Measurements from ENCODE around the gene KRT80.

The KRT80 gene

GRCh38 chr12:52141306-52141705 lies 50.5 kb downstream of the KRT80 start:
- Histone ChIP-seq H3K27ac (no peak overlapping the region), H3K4me3 (no peak overlapping the region)
- peak; percentile 62 for DNase-seq (ENCODE audit: low spot score)
- no peak for TF ChIP-seq CTCF (IDR thresholded peaks at IDR 0.05)

DNA sequence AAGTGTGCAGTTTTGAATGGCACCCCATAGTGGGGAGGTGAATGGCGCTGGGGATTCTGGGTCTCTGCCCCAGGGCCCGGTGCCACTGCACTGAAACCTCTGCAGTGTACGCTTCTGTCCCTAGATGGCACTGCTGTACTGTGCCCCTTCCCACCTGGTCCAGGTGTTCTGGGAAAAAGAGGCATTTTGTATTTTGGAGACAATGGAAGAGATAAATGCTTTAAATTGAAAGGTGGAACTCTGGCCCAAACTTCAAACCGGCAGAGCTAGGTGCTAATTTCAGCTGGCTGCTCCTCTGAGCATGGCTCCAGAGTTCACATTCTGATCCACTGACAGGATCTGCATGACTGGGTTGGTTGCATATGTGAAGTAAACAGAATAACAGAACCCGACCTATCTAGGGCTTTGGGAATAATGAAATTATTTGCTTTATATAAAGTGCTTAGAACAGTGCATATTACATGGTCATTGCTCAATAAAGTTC lies 52.2 kb downstream of the KRT80 start:
- DNase-seq (ENCODE audit: low spot score): no peak
- no peak overlapping the region for H3K4me3 ChIP-seq
- peak; percentile 14 for TF ChIP-seq CTCF (IDR thresholded peaks at IDR 0.05)
- no peak overlapping the region for H3K27ac ChIP-seq

DNA sequence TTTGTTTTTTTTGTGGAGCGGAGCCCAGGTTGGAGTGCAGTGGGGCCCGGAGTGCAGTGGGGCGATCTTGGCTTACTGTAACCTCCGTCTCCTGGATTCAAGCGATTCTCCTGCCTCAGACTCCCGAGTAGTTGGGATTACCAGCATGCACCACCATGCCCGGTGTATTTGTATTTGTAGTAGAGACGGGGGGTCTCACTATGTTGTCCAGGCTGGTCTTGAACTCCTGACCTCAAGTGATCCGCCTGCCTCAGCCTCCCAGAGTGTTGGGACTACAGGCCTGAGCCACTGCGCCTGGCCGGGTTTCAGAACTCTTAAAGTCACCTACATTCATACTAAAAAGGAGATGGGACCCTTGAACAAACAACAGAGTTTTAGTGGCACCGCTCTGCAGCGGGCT lies 52.7 kb downstream of the KRT80 start:
- Histone ChIP-seq H3K4me3 (no peak overlapping the region), H3K27ac (no peak overlapping the region)
- no peak for TF ChIP-seq CTCF (IDR thresholded peaks at IDR 0.05)
- no peak for DNase-seq (ENCODE audit: low spot score)

- no peak for TF ChIP-seq CTCF (IDR thresholded peaks at IDR 0.05)
- no peak for DNase-seq (ENCODE audit: low spot score)
- Histone ChIP-seq H3K27ac (no peak overlapping the region), H3K4me3 (no peak overlapping the region)
These were observed 54.1 kb downstream of the KRT80 start for GRCh38 chr12:52137746-52138145.

DNA sequence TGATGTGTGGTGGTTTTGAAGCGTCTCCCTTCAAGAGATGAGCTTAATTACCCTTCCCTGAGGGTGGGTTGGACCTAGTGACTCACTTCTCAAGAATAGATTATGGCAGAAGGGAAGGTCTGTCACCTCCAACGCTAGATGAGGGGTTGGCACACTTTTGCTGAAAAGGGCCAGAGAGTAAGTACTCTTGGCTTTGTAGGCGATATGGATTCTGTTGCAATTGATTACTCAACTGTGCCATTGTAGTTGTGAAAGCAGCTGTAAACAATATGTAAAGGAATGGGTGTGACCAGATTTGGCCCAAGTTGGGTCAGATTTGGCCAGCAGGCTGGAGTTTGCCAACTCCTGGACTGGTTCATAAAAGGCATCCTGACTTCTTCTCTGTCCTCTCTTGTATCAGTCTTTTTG lies 59.1 kb downstream of the KRT80 start:
- Histone ChIP-seq H3K27ac (no peak overlapping the region), H3K4me3 (no peak overlapping the region)
- TF ChIP-seq CTCF (IDR thresholded peaks at IDR 0.05): no peak
- no peak for DNase-seq (ENCODE audit: low spot score)

DNA sequence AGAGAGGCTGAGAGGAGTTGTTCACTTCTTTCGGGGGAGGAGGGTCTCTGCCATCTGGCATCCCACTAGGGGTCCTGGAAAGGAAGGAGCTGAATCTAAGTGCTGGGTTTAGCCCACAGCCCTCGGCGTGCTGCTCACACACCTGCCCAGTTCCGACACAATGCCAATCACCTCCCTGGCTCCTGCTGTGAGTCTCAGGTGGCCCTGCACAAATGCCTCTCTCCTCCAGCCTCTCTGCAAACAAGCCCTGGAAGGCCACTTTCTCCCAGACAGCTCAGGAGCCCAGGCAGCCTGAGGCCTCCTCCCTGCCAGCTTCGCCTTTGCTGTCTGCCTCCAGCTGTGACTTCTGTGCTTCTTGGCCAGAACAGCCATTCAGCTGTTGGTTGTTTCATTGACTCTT lies 61.1 kb downstream of the KRT80 start:
- no peak overlapping the region for H3K27ac ChIP-seq
- DNase-seq (ENCODE audit: low spot score): no peak
- TF ChIP-seq CTCF (IDR thresholded peaks at IDR 0.05): no peak

DNA sequence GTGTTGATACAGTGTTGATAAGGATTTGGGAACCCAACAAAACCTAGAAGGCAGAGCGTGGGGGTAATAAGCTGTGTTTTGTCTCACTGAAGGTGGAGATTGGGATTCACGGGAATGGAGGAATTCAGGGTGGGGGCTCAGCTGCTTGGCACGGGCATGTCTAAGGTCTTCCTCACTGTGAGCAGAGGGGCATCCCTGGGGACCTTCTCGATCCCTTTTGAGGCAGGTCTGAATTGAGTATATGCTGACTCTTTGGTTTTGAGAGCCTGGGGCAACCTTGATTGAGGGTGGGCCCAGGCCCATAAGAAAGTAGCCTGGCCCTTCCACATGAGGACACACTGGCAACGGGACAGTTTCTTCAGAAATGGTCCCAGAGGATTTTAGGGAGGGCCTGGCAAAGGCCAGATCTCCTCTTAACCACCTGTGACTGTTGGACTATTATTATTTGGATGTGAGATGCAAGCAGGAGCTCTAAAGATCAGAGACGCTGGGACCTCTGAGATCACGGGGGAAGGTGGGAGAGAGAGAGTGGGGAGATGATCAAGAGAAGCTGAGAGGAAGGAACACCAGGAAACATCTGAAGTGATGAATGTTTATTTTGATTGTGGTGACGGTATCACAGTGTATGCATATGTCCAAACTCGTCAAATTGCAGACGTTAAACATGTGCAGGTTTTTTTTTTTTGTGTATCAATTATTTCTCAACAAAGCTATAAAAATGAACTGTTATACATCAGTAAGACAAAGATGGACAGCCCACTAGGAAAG lies 63.9 kb downstream of the KRT80 start:
- no peak for DNase-seq (ENCODE audit: low spot score)
- no peak overlapping the region for H3K4me3 ChIP-seq
- peak overlapping the region in 1 of 2 donors; percentile 70 for H3K27ac ChIP-seq
- no peak for TF ChIP-seq CTCF (IDR thresholded peaks at IDR 0.05)

More for the DNA sequence above, 61.1 kb downstream of the KRT80 start:
- no peak overlapping the region for H3K4me3 ChIP-seq

Measured in coronary artery (tissue), 2 donors.